GM12873 (cell line): ENCODE data around the gene SF3B2.

Experiments
- TF ChIP-seq, protein P1 (sequence below): IDR thresholded peaks from 2 replicates; pipeline ENCODE4 v1.5.1; 2012; ENCODE audit warnings: low read depth, mild to moderate bottlenecking, moderate library complexity, low read length, control low read depth; ENCODE audit not compliant: insufficient read depth; ENCODE audit errors: missing control alignments

Gene SF3B2

DNA sequence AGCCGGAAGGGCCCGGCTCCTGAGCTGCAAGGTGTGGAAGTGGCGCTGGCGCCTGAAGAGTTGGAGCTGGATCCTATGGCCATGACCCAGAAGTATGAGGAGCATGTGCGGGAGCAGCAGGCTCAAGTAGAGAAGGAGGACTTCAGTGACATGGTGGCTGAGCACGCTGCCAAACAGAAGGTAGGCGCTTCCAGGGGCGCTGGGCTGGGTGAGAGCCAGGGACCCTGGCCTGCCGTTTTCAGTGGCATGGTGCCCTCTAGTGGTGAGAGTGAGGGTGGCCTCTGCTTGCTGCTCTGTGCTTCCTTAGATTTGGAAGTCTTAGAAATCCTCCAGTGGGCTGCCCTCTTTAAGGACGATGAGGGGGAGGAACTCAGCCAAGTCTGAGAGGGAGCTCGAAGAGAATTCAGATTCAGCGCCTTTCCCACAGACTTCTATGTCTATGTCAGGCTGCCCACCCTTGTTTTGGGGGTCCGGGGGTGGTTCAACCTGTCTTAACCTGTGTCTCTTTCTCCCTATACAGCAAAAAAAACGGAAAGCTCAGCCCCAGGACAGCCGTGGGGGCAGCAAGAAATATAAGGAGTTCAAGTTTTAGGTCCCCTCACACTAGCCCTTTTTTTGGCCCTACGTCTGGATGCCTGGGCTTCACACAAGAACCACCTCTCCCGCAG lies 16.1 kb downstream of the SF3B2 start:
- TF ChIP-seq, protein P1, sequence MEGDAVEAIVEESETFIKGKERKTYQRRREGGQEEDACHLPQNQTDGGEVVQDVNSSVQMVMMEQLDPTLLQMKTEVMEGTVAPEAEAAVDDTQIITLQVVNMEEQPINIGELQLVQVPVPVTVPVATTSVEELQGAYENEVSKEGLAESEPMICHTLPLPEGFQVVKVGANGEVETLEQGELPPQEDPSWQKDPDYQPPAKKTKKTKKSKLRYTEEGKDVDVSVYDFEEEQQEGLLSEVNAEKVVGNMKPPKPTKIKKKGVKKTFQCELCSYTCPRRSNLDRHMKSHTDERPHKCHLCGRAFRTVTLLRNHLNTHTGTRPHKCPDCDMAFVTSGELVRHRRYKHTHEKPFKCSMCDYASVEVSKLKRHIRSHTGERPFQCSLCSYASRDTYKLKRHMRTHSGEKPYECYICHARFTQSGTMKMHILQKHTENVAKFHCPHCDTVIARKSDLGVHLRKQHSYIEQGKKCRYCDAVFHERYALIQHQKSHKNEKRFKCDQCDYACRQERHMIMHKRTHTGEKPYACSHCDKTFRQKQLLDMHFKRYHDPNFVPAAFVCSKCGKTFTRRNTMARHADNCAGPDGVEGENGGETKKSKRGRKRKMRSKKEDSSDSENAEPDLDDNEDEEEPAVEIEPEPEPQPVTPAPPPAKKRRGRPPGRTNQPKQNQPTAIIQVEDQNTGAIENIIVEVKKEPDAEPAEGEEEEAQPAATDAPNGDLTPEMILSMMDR = peak; percentile 94

DNA sequence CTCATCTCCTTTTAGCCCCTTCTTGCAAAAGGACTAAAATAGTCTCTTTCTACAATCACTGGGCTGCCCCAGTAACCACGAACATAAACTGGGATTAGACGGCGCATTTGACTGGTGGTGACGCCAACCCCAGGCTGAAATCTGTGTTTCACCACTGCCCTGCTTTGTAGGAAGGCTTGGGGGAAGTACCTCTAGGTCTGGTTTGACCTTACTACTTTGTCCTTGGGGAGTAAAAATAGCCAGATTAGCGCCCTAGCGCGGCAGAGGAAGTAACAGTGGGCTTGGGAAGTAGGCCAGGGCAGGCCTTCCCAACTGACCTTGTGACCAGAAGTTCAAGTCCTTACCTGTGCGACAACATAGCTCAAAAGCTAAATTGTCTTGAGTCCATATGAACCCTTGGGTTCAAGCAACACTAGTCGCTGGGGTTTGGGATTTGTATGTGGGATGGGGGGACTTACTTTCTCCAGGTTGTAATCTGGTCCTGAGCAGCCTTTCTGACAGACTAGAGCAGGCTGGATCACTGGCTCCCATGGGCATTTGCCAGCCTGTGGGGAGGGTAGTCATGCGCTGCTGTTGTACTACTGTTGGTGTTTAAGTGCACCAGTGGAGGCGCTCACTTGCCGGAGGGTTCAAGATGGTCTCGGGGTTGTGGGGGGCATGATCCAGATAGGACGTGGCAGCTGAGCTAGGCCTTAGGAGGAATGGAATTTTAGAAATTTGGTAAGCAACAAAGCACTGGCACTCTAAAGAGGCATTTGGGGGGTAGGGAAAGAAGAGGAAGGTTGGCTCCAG lies 17.0 kb downstream of the SF3B2 start:
- TF ChIP-seq, protein P1 = peak; percentile 47

DNA sequence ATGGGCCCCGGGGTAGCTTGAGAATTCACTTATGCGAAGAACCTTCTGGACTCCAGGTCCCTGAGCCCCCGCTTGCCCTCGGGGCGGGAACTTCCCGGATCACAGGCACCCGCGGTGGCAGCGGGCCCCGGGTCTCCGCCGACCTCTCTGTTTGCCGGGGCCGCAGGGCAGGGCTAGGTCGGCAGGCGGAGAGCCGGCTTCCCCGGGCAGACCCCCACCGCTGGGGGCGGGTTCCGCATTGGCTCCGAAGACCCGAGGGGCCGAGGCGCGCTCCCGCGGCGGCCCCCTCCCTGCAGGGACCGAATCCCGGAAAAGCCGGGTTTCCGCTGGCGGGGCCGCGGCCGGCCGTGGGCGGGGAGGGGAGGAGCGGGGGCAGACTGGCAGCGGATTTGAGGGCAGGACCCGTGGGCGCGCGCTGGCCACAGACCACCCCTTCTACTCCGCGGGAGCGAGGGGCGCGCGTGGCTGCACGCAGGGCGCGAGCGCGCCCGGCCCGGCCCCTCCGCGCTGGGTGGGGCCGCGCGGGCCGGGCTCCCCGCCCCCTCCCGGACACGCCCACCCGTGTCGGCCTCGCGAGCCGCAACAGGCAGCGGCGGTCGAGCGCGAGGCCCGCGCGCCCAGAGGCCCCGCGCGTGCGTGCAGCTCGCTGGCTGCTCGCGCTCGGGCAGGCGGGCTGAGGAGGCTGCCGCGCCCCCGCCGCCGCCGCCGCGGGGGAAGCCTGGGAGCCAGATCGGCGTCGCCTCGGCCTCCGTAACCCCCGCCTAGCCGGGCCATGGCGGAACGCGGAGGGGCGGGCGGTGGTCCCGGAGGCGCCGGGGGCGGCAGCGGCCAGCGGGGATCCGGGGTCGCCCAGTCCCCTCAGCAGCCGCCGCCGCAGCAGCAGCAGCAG lies 17.8 kb downstream of the SF3B2 start, which contains the start of gene PACS1:
Gene PACS1, plus strand, starts transcription at position 558 of the 889 bp plus-strand sequence. Its CDS starts 215 bp downstream, at position 773.
- TF ChIP-seq, protein P1 = no peak

DNA sequence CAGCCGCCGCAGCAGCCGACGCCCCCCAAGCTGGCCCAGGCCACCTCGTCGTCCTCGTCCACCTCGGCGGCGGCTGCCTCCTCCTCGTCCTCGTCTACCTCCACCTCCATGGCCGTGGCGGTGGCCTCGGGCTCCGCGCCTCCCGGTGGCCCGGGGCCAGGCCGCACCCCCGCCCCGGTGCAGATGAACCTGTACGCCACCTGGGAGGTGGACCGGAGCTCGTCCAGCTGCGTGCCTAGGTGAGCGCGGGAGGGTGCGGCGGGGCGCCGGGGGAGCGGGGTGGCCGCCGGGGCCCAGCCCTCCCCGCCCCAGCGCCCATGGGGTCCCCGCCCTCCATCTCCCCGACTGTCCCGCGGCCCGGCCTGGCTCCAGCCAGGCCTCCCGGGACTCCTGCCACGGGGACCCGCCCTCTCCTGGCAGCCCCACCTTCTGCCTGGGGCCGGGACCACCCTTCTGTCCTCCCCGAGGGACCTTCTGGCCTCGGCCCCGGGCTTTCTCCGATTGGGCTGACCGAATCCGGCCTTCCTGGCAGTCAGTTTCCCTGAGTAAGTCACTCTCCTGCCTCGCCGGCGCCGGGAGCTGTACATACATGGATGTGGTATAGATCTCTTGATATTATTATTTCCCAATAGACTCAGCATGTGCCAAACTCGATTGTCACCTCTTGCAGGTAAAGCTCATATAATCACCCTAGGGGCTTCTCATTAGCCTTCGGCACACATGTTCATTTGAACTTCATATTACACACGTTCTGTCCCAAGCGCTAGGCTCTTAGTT lies 18.6 kb downstream of the SF3B2 start:
- TF ChIP-seq, protein P1 = no peak

DNA sequence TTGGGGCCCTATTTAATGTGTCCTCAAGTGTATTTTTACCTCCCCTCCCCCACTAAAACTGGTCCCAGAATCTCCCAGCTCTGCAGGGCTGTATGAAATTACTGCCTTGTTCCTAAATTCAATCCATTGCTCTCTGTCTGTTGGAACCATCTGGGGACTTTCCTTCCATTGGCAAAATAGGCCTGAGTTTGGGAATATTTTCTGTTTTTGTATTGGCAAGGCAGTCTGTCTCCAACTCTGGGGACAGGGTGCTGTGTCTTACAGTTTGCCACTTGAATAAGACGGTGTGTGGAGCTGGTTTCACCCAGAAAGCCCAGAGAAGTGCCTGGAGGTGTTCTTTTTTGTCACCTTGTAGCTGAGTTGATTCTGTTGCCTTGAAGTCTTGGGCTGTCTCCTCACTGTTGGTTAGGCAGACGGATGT lies 19.2 kb downstream of the SF3B2 start:
- TF ChIP-seq, protein P1 = no peak

DNA sequence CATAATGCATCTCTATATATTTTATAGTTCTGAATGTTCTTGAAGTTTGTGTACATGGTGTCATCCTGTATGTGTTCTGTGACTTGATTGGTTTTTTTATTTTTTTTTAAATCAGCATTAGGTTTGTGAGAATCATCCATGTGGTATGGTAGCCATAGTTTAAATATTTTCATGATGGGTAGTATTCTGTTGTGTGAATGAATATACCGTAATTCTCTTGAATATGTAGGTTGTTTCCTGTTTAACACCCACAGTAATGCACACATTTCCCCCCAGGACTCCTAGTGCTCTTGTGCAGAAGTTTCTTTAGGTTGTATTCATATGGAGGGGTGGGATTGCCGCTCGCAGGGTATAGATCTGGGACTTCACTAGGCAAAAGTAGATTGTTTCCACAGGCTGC lies 19.9 kb downstream of the SF3B2 start:
- TF ChIP-seq, protein P1 = no peak
